Inflammatory macrophage treated with lipopolysaccharide for 1 hour (primary cell): ENCODE measurements around the gene OR51A7.
"Not testable (repeated sequence)": the region's sequence is repeated elsewhere in the genome, so short reads cannot be mapped to it uniquely, and the experiment has no call there.

Experiments used
- DNase-seq, 2 donors: peaks; one replicate each; pipeline ENCODE4 v3.0.0-alpha.2; 2020 to 2022

The OR51A7 gene

GRCh38 chr11:4903484-4903883 is at the start of gene OR51A7:
Gene OR51A7 (plus strand): TSS chr11:4903783. CDS start chr11:4907370, 3,587 bp downstream.
- DNase-seq = no peak

GRCh38 chr11:4854286-4854685 is 49.3 kb upstream of the OR51A7 start:
- DNase-seq = not testable (repeated sequence)

- no peak for DNase-seq
Observed at GRCh38 chr11:4862447-4863236, 40.9 kb upstream of the OR51A7 start.

- no peak for DNase-seq
Observed at GRCh38 chr11:4863876-4864275, 39.7 kb upstream of the OR51A7 start.

- no peak for DNase-seq
Observed at GRCh38 chr11:4865855-4866254, 37.7 kb upstream of the OR51A7 start.

- no peak for DNase-seq
Observed at GRCh38 chr11:4881188-4881587, 22.4 kb upstream of the OR51A7 start.

GRCh38 chr11:4881860-4882500 is 21.6 kb upstream of the OR51A7 start, which contains the start of gene OR51T1:
Gene OR51T1 (plus strand): TSS chr11:4881900. CDS start chr11:4881900, 0 bp downstream.
- DNase-seq = no peak

- DNase-seq = no peak
Observed at GRCh38 chr11:4882543-4882942, 21.0 kb upstream of the OR51A7 start.

- DNase-seq = no peak
Observed at GRCh38 chr11:4884361-4884760, 19.2 kb upstream of the OR51A7 start.

GRCh38 chr11:4886186-4886585 is 17.4 kb upstream of the OR51A7 start:
- DNase-seq = no peak

GRCh38 chr11:4887591-4887990 is 16.0 kb upstream of the OR51A7 start:
- no peak for DNase-seq

- DNase-seq = no peak
Observed at GRCh38 chr11:4890279-4890678, 13.3 kb upstream of the OR51A7 start.

- no peak for DNase-seq
Observed at GRCh38 chr11:4891996-4892640, 11.5 kb upstream of the OR51A7 start.

- DNase-seq = no peak
Observed at GRCh38 chr11:4916581-4916980, 13.0 kb downstream of the OR51A7 start.

GRCh38 chr11:4919250-4919649 is 15.7 kb downstream of the OR51A7 start, which contains the start of gene OR51G2:
Gene OR51G2 (minus strand): TSS chr11:4919350. CDS start chr11:4915663, 3,687 bp downstream.
- DNase-seq = no peak

GRCh38 chr11:4921796-4922195 is 18.2 kb downstream of the OR51A7 start:
- no peak for DNase-seq

- DNase-seq = no peak
Observed at GRCh38 chr11:4922304-4922703, 18.7 kb downstream of the OR51A7 start.

GRCh38 chr11:4924239-4924638 is 20.7 kb downstream of the OR51A7 start, which contains the start of gene OR51G1:
Gene OR51G1 (minus strand): TSS chr11:4924339. CDS start chr11:4924339, 0 bp downstream.
- no peak for DNase-seq

- DNase-seq = no peak
Observed at GRCh38 chr11:4926608-4927007, 23.0 kb downstream of the OR51A7 start.

GRCh38 chr11:4932751-4933150 is 29.2 kb downstream of the OR51A7 start:
- no peak for DNase-seq

GRCh38 chr11:4936745-4937144 is 33.2 kb downstream of the OR51A7 start:
- DNase-seq = no peak

GRCh38 chr11:4947505-4947904 is 43.9 kb downstream of the OR51A7 start, which contains the start of gene OR51A4:
Gene OR51A4 (minus strand): TSS chr11:4947605. CDS start chr11:4947100, 505 bp downstream.
- DNase-seq = no peak

GRCh38 chr11:4955613-4956012 is 52.0 kb downstream of the OR51A7 start, which contains the start of gene OR51A2:
Gene OR51A2 (minus strand): TSS chr11:4955713. CDS start chr11:4955713, 0 bp downstream.
- not testable (repeated sequence) for DNase-seq
